Measurements from ENCODE around the gene EEF1A2.
"Not testable (repeated sequence)": the region's sequence is repeated elsewhere in the genome, so short reads cannot be mapped to it uniquely, and the experiment has no call there.

The EEF1A2 gene

DNA sequence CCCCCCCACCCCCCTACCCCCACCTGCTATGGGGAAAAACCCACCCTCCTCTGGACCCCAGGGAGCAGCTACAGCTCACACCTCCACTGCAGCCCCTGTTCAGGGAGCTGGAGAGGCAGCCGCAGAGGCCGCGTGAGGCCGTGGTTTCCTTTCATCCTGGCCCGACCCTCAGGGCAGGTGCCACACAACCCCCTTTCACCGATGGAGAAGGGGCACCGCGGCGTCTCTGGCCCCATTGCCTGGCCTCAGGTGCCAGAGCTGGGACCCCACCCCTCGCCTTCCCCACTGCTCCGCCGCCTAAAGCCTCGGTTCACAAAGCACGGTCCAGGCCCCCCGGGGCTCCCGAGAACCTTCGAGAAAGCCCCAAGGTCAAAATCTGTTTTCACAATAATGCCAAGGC lies 14.6 kb downstream of the EEF1A2 start:
- no peak for DNase-seq

DNA sequence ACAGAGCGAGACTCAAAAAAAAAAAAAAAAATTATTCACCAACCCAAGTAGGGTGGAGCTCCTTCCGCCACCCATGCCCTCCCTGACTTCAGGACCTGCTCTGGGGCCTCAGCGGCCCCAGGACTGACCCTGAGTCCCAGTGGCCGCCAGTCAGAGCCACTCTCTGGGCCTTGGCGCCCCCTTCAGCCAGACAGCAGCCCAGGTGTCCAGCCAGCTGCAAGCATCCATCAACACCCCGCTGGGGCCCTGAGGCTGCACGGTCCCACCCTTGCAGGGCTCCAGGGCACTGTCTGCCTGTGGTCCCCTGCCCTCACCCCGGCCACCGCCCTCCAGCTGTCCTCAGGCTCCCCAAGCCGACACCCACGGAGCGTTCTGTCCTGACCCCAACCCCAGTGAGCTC lies 15.0 kb downstream of the EEF1A2 start:
- DNase-seq, result no peak

DNA sequence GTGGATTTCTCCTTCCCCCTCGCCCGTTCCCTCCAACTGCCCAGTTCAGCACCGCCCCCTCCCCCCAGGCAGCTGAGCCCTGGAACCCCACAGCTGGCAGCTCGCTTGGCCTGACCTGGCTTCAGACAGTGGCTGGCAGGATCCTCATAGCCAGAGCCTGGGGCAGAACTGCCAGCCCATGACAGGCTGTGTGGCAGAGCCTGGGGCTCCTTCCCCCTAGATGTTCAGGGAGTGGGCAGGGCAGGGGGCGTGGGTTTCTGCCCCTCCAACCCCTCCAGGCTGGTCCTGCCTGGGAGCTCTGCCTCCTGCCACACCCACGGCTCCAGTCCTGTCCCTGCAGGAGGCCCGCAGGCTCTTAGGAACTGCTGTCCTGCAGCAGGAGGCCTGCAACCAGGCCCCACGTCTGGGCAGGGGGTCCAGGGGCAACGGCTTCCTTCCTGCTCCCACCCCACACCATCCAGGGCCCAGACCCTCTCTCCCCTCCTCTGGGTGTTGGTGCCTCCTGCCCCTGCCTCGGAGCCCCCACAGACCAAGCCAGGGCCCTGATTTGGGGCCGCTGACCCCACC lies 16.8 kb downstream of the EEF1A2 start:
- no peak for DNase-seq

DNA sequence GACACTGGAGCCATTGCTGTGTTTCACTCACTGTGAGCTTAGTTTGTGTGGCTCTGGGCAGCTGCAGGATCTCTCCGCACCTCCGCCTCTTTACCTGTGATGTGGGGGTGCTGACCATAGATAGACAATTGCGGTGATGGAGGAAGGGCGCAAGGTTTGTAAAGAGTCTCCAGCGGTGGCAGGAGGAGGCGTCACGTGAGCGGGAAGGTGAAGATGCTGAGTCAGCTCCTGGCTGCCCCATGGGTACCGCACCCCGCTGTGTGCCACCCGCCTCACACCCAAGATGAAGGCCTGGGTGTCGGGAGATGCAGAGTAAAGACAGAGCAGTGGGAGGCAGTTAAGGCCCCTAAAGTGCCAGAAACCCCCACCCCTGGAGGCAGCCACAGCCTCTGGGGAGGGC lies 17.4 kb downstream of the EEF1A2 start:
- DNase-seq, result no peak

DNA sequence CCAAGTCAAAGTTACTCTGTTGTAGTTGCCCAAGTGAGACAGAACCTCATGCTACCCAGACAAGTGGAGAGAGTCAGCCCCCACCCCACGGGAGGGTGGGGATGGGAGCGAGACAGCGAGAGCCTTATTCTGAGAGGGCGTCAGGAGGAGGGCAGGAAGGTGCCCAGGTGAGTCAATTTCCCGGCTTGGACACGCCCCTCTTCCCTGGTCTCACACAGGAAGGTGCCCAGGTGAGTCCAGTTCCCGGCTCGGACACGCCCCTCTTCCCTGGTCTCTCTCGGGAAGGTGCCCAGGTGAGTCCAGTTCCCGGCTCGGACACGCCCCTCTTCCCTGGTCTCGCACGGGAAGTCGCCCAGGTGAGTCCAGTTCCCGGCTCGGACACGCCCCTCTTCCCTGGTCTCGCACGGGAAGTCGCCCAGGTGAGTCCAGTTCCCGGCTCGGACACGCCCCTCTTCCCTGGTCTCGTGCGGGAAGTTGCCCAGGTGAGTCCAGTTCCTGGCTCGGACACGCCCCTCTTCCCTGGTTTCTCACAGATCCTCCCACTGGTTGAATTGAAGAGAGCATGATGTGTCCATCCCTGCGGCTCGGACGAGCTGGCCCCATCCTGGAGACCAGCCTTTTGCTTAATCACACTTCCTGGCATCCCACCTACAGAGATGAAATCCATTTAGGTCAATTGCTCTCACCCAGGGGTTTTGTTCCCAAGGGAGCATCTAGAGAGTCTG lies 19.0 kb downstream of the EEF1A2 start:
- not testable (repeated sequence) for DNase-seq

DNA sequence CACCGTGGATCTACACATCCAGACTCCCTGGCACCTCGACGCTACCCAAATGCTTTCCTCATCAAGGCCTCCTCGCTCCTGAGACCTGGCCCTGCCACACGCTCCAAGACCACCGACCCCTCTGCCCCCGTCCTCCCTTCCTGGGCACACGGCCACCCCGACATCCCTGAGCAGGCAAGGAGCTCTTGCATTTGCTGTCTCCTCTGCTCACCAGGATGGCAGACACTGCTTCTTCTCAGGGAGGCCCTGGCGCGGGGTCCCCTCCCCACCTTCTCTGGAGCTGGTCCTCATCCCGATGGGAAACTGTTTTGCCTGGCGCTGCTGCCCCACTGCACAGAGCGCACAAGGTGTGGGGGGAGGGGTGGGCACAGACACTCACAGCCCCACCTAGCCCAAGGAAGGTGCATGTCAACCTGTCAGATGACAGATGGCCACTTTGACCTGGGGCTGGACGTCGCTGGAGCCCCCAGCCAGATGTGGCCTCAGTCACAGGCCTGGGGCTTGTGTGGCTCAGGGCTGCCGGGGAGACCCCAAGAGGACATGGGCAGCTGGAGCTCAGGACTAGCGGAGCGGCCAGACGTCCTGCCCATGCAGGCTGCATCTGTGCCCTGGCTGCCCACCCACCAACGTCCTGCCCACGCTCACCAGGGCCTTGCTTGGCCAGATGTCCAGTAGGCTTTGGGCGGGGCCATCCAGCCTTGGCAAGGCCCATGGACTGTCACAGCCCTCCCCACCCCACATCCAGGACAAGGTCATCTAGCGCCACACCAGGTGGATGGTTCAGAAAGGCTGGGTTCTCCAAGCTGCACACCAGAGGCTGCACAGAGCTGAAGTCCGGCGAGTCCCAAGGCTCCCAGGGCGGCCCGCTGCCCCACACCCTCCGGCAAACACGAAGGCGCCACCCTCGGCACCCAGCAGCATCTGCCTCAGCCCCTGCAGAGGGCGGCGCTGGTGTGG lies 20.3 kb downstream of the EEF1A2 start:
- no peak for DNase-seq

DNA sequence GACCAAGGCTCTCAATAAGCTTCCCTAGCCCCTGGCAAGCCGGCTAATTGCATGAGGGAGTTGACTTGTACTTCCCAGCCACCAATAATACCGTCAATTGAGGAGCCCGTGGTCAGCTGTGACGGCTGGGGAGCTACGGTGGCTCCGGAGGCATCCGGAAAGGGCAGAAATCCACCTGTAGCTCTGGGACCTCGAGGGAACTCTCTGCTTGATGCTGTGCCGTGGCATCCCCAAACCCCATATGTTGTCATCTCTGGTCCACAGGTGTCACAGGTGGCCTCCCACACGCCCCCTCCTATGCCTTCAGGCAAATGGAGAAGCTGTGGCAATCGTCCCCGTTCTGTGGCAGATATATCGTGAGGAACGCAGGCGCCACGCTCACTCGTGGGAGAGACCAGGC lies 20.9 kb downstream of the EEF1A2 start:
- DNase-seq, result no peak

DNA sequence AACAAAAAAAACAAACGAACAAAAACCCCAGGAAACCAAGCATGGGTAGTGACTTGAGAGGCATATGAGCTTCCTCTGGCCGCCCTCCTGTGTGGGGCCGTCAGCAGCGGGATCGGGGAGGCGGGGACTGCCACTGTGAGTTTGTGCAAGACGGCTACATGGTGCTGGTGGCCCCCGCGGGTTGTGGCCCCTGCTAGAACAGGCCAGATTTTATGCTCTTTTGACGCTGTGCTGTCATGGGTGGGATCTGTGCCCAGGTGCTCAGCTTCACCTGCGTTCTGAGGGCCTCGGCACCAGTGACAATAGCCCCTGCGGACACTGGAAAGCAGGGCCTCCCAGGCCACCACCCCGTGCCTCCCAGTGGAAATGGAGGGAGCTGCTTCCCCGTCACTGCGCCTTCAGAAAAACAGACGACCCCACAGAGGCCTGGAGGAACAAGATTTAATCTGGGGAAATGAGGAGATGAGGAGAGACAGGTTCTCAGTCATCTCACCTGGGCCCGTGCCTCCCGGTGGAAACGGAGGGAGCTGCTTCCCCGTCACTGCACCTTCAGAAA lies 21.7 kb downstream of the EEF1A2 start:
- no peak for DNase-seq

DNA sequence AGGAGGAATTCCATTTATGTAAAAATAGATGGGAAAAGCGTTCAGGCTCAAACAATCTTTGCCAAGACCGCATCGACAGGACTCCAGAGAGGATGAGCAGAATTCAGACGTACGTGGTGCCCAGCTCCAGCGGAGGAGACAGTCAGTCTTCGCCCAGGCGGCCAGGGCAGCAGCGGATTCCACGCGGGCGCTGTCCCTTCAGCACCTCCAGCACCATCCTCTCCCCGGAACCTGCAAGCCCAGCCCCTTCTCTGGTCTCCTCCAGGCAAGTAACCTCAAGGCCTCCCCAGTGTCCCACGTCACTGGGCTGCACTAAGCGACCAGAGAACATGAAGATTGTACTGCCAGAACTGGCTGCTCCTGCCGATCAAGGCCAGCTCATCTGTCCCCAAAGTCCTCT lies 23.7 kb downstream of the EEF1A2 start:
- no peak for DNase-seq

DNA sequence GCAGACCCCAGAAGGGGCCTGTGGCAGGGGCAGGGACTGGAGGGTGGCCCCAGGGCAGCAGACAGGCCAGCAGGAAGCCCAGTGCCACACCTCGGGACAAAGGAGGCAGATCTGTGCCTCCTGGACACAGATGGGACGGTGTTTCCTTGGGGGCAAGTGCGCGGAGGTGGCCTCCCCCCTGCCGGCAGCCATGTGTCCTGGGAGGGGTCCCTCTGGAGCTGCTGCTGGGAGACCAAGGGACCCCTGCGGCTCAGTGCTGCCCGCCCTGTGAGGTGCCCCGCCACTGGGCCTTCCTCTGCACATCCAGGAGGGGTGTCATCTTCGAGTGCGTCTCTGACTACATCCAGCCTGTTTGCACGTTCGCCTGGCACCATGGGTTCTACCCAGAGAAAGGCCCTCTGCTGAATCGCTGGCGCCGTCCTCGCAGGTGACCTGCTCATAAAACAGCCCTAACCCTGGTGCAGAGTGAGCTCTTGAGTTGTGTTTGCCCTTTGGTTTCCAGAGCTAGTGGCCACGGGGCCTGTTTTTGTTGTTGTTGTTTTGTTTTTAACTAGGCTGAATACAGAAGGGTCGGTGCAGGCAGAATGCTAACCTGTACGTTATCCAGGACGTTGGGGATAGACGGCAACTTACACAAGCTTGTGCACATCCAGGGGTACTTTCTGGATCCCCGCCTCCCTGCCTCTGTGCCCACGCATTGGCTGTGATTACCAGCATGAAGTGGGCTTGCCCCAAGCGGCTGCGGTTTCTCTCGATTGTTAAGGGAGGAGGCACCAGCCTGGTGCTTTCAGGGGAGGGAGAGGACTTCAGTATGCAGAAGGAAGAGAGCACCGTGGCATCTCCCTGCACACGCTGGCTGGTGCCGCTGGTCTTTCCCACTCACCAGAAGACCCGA lies 25.1 kb downstream of the EEF1A2 start:
- DNase-seq, result no peak

DNA sequence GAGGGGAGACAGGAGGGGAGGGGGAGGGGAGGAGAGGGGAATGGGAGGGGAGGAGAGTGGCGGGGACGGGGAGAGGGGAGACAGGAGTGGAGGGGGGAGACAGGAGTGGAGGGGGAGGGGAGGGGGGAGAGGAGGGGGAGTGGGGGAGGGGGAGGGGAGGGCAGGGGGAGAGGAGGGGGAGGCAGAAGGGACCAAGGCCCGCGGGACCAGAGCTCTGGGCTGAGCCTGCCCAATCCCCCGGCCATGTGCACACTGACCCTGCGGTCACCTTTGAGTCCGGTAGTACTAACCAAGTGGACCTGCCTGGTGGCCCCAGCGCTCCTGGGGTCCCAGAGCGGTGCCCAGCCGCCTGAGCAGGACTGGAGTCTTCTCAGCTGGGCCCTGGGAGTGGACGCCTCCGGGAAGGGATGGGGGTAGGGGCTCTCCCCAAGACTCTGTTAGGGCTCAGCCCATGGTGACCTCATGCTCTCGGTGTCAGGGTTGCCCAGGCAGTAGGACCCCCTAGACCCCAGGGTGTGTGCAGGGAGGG lies 26.0 kb downstream of the EEF1A2 start:
- no peak for DNase-seq

DNA sequence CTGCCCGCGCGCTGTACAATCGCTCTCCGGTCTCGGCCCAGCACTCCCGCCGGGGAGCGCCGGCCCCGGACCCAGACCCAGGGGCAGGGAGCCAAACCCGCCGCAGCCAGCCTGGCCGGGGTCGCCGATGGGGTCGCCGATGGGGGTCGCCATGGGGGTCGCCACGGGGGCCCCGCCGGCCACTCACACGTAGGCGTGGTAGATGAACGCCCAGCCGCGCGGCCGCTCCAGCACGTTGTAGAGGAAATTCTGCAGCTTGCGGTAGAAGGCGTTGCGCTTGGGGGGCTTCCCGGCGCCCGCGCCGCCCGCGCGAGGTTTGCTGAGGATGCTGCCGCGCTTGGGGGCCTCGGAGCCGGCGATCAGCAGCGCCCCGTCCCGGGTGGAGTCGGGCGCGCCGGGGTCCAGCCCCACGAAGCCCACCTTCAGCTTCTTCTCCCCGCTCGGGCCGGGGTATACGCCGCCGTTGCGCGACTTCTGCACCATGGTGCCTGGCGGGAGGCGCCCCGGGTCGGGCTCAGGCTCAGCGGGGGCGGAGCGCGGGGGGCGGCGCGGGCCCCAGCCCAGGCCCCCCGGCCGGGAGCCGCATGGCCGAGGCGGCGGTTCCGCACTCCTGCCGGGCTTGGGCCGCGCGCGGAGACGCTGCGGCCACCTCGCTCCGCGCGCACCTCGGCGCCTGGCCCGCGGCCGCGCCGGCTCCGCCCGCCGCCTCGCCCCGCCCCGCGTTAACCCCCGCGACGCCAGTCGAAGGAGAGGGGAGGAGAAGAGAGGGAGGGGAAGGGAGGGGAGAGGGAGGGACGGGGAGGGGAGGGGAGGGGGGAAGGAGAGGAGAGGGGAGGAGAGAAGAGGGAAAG lies 26.7 kb downstream of the EEF1A2 start, which contains the start of gene KCNQ2:
Gene KCNQ2 (minus strand): TSS at position 675 of the 851 bp plus-strand sequence. CDS start 192 bp downstream, at position 483.
- no peak for DNase-seq

DNA sequence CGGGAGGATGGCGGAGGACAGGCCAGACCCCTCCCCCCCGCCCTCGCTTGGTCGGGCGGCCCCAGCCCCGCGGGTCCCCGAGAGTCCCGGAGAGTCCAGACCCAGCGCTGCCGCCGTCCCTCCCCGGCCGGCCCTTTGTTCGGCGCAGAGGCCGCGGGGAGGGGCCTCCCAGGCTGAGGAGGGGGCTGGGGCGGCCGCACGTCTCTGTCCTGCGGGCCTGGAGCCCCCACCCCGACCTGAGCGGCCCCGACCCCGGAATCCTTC lies 27.2 kb downstream of the EEF1A2 start:
- no peak for DNase-seq

DNA sequence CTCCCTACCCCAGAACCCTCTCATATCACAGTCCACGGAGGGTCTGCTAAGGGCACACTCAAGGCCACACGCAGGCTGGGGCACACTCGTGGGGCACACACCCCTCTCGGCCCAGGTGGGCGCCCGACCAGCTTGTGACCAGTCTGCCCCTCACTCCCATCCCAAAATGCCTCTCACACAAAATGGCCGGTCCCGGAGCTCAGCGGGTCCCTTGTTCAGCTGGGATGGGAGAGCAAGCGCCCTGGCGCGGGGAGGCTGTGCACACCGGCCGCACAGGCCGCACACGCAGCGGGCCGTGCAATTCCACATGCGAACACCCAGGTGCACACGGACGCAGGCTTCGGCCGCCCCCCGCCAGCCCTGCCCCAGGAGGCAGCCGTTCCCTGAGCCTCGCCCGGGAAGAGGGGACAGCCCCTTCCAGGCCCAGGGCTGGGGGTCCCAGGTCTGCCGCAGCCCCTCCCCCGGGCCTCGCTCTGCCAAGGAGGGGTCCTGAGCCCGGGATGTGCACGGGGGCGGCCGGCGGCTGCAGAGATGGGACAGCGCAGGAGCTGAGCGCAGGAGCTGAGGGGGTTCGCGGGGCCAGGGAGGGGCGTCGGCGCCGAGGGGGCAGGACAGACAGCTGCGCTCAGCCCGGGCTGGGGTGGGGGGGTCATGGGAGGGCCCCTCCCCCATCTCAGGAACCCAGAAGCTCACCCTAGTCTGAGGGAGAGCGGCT lies 27.7 kb downstream of the EEF1A2 start:
- no peak for DNase-seq

DNA sequence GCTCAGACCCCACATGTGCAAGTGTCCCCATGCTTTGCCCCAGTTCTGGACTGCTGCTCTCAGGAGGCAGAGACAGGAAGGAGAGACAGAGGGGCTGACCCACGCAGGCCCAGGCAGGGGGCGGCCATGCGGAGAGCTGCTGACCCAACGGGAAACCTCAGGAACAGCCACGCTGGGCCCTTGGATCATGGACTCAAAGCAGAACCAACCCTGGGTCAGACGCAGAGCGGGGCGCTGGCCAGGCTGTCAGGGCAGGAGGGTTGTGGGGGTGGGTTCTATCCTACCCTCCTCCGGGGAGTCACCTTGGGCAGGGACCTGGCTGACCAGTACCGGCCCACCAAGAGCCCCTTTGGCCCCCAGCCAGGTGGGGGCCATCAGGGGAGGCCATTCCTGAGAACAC lies 28.5 kb downstream of the EEF1A2 start:
- DNase-seq, result no peak

DNA sequence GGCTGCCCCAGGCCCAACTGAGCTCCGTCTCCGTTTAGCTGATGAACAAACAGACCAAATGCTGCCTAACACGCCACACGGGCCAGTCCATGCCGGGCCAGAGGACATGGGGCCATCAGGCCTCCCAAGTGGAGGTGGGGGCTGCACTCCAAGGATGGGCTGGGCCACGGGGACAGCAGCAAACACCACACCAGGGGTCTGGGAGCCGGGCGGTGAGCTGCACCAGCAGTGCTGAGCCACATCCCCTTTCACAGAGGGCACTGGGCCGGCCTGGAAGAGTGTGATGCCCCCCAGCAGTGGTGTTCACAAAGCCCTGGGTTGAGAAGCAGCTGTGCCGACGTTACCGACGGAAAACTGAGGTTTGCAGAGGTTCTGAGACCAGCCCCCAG lies 29.2 kb downstream of the EEF1A2 start:
- no peak for DNase-seq

DNA sequence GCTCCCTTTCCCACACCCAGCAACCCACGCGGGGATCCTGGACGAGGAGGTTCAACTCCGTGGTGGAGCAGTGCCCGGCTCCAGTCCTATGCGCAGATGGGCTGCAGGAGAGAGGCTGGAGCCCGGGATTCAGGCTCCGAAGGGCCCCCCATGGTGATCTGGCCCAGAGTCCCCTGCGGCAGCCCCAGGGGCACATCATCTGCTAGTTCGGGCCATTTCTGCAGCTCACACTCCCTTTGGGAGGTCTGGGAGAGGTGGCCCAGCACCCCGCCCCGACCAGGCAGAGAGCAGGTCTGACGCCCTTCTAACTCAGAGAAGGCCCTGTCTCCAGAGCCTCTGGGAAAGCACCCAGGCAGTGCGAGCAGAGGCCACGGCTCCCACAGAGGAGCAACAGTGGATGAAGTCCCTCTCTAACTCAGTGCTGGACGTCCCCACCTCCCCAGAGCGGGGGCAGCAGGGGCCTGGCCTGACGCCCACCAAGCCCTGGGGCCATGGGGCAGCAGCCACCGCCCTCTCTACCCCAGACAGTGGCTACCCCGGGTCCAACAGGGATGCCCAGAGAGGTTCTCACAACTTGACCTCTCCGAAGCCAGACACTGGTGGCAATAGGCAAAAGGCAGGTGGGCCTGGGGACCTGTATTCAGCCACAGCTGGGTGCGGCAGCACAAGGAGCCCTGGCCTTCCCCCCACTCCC lies 29.7 kb downstream of the EEF1A2 start:
- DNase-seq, result no peak

DNA sequence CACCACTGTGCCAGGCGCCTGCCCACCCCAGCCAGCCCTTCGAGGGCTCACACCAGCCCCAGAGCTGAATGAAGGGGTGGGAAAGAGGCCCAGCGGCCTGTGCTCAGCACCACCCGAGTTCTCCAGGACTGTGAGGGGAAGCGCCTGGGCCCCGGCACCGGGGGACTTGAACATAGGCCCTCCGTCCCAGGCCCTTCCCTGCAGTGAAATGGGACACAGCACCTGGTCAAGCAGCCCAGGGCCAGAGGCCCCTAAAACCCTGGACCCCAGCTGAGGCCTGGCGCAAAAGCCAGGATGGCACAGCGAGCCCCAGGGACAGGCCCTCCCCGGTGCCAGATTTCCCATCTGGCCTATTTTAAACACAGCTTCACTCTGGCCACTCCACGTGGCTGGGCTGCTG lies 30.5 kb downstream of the EEF1A2 start:
- DNase-seq, result no peak

DNA sequence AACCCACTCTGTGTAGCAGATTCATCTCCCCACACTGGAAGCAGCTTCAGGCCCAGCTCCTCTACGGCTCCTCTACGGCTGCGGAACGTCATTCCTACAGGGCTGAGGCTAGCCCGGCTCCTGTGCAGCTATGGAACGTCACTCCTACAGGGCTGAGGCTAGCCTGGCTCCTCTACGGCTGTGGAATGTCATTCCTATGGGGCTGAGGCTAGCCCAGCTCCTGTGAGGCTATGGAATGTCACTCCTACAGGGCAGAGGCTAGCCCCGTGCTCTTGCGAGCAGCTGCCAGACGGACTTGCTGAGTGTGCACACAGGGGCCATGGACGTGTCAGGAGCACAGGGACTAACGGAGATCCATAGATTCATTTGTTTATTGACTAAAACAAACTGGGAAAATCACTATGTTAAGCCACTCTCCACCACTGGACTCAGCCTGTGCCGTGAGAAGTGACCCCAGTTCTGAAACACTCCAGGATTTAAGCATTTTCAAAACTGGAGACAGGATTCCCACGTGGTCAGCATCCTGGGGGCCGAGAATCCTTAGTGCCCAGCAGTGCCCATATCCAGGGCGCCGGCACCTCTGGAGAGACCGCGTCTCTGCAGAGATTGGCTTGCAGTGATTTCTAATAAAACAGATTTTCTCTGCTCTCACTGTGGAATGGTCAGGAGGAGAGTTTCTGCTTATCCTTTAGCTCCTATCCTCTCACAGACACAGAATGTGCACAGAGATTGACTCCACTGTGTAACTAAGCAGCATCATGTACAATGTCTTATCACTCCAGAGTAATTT lies 31.4 kb downstream of the EEF1A2 start:
- no peak for DNase-seq
